SK-N-SH treated with all-trans-retinoic acid at 6 μM for 48 hours (cell line): ENCODE results near the gene PIGL.
"Not testable (repeated sequence)": the region's sequence is repeated elsewhere in the genome, so short reads cannot be mapped to it uniquely, and the experiment has no call there.

ENCODE experiments used
- ATAC-seq: fragments of 200-7000 bp; cut with Tn5 transposase; 3 replicates; pipeline ENCODE4 v1.9.1; 2020; ENCODE audit warnings: mild to moderate bottlenecking, moderate library complexity
- ARNTL ChIP-seq: fragments of 450-650 bp; formaldehyde crosslinking; IDR thresholded peaks from 2 replicates; pipeline ENCODE4 v1.5.0; 2020; ENCODE audit warnings: low read depth, mild to moderate bottlenecking, moderate library complexity, borderline replicate concordance
- CSDC2 ChIP-seq: fragments of 250-450 bp; sonication (Bioruptor Pico); IDR thresholded peaks from 2 replicates; pipeline ENCODE4 v1.5.0; 2020; ENCODE audit warnings: mild to moderate bottlenecking, moderate library complexity
- ESRRG ChIP-seq: fragments of 250-450 bp; sonication (Bioruptor Pico); IDR thresholded peaks from 2 replicates; pipeline ENCODE4 v1.6.1; 2021; ENCODE audit warnings: mild to moderate bottlenecking
- GLIS3 ChIP-seq: fragments of 250-450 bp; sonication (Bioruptor Pico); IDR thresholded peaks from 2 replicates; pipeline ENCODE4 v1.5.0; 2020; ENCODE audit warnings: mild to moderate bottlenecking, moderate library complexity
- ISL1 ChIP-seq: fragments of 250-450 bp; sonication (Bioruptor Pico); IDR thresholded peaks from 2 replicates; pipeline ENCODE4 v2.1.2; 2022; ENCODE audit warnings: mild to moderate bottlenecking, moderate library complexity
- OSR1 ChIP-seq: fragments of 250-450 bp; sonication (Bioruptor Pico); IDR thresholded peaks from 2 replicates; pipeline ENCODE4 v1.8.0; 2022; ENCODE audit warnings: moderate library complexity, mild to moderate bottlenecking, inconsistent platforms
- PPARA ChIP-seq: fragments of 250-450 bp; sonication (Bioruptor Pico); IDR thresholded peaks from 2 replicates; pipeline ENCODE4 v1.5.0; 2020; ENCODE audit warnings: mild to moderate bottlenecking, borderline replicate concordance
- RARB ChIP-seq: fragments of 250-450 bp; sonication (Bioruptor Pico); IDR thresholded peaks from 2 replicates; pipeline ENCODE4 v1.8.0; 2021; ENCODE audit warnings: mild to moderate bottlenecking, moderate library complexity
- TCF4 ChIP-seq: fragments of 250-450 bp; sonication (Bioruptor Pico); IDR thresholded peaks from 2 replicates; pipeline ENCODE4 v1.8.0; 2021; ENCODE audit warnings: mild to moderate bottlenecking, moderate library complexity, borderline replicate concordance
- TOX ChIP-seq: fragments of 250-450 bp; sonication (Bioruptor Pico); IDR thresholded peaks from 2 replicates; pipeline ENCODE4 v1.8.0; 2021; ENCODE audit warnings: mild to moderate bottlenecking, moderate library complexity, borderline replicate concordance
- ZC3H10 ChIP-seq: fragments of 250-450 bp; sonication (Bioruptor Pico); IDR thresholded peaks from 2 replicates; pipeline ENCODE4 v1.5.1; 2021; ENCODE audit warnings: mild to moderate bottlenecking, moderate library complexity
- ZFP3 ChIP-seq: fragments of 250-450 bp; sonication (Bioruptor Pico); IDR thresholded peaks from 2 replicates; pipeline ENCODE4 v1.5.0; 2020; ENCODE audit warnings: mild to moderate bottlenecking, moderate library complexity
- ZFP30 ChIP-seq: fragments of 450-650 bp; formaldehyde crosslinking; IDR thresholded peaks from 2 replicates; pipeline ENCODE4 v1.5.0; 2022; ENCODE audit warnings: mild to moderate bottlenecking, moderate library complexity
- ZNF565 ChIP-seq: fragments of 450-650 bp; formaldehyde crosslinking; conservative IDR thresholded peaks from 2 replicates; pipeline ENCODE4 v1.5.0; 2020; ENCODE audit warnings: low read depth, mild to moderate bottlenecking, moderate library complexity
- ZNF70 ChIP-seq: fragments of 450-650 bp; formaldehyde crosslinking; IDR thresholded peaks from 2 replicates; pipeline ENCODE4 v1.5.0; 2020; ENCODE audit warnings: mild to moderate bottlenecking, moderate library complexity
- ZNF8 ChIP-seq: fragments of 450-650 bp; formaldehyde crosslinking; IDR thresholded peaks from 2 replicates; pipeline ENCODE4 v1.5.0; 2020; ENCODE audit warnings: mild to moderate bottlenecking, moderate library complexity
- TF ChIP-seq, protein P1 (sequence below): fragments of 250-450 bp; sonication (Bioruptor Pico); IDR thresholded peaks from 2 replicates; pipeline ENCODE4 v1.8.0; 2020; ENCODE audit warnings: mild to moderate bottlenecking, moderate library complexity, borderline replicate concordance
- TF ChIP-seq, protein P2 (sequence below): fragments of 250-450 bp; sonication (Bioruptor Pico); IDR thresholded peaks from 2 replicates; pipeline ENCODE4 v1.5.1; 2020; ENCODE audit warnings: low read depth, mild to moderate bottlenecking, moderate library complexity
- TF ChIP-seq, protein P3 (sequence below): fragments of 250-450 bp; sonication (Bioruptor Pico); IDR thresholded peaks from 2 replicates; pipeline ENCODE4 v1.5.0; 2020; ENCODE audit warnings: mild to moderate bottlenecking, moderate library complexity
- TF ChIP-seq, protein P4 (sequence below): fragments of 250-450 bp; sonication (Bioruptor Pico); IDR thresholded peaks from 2 replicates; pipeline ENCODE4 v1.5.1; 2021; ENCODE audit warnings: mild to moderate bottlenecking, moderate library complexity
- TF ChIP-seq, protein P5 (sequence below): fragments of 250-450 bp; sonication (Bioruptor Pico); IDR thresholded peaks from 2 replicates; pipeline ENCODE4 v1.8.0; 2021; ENCODE audit warnings: low read depth, mild to moderate bottlenecking, moderate library complexity, borderline replicate concordance

Gene PIGL

GRCh38 chr17:16294560-16294959, 77.5 kb downstream of the PIGL start (continued):
- TF ChIP-seq, protein P1, sequence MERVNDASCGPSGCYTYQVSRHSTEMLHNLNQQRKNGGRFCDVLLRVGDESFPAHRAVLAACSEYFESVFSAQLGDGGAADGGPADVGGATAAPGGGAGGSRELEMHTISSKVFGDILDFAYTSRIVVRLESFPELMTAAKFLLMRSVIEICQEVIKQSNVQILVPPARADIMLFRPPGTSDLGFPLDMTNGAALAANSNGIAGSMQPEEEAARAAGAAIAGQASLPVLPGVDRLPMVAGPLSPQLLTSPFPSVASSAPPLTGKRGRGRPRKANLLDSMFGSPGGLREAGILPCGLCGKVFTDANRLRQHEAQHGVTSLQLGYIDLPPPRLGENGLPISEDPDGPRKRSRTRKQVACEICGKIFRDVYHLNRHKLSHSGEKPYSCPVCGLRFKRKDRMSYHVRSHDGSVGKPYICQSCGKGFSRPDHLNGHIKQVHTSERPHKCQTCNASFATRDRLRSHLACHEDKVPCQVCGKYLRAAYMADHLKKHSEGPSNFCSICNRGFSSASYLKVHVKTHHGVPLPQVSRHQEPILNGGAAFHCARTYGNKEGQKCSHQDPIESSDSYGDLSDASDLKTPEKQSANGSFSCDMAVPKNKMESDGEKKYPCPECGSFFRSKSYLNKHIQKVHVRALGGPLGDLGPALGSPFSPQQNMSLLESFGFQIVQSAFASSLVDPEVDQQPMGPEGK (CRISPR knock-in tag): no peak
- TF ChIP-seq TCF4 (CRISPR knock-in tag): no peak
- TF ChIP-seq ESRRG (CRISPR knock-in tag): no peak
- no peak for TF ChIP-seq ZNF565

- not testable (repeated sequence) for ATAC-seq
These were observed 79.1 kb downstream of the PIGL start for GRCh38 chr17:16296072-16296471.

GRCh38 chr17:16297367-16298139, 80.5 kb downstream of the PIGL start:
- ATAC-seq: no peak
- TF ChIP-seq CSDC2 (CRISPR knock-in tag) (no peak), RARB (CRISPR knock-in tag) (no peak), ZNF8 (no peak), ISL1 (CRISPR knock-in tag) (no peak), GLIS3 (CRISPR knock-in tag) (no peak), ZFP30 (CRISPR knock-in tag) (no peak), TCF4 (CRISPR knock-in tag) (no peak), OSR1 (no peak), ZNF70 (CRISPR knock-in tag) (no peak), ARNTL (CRISPR knock-in tag) (no peak), PPARA (CRISPR knock-in tag) (no peak), ZFP3 (CRISPR knock-in tag) (no peak), ZNF565 (no peak)
- TF ChIP-seq, protein P2, sequence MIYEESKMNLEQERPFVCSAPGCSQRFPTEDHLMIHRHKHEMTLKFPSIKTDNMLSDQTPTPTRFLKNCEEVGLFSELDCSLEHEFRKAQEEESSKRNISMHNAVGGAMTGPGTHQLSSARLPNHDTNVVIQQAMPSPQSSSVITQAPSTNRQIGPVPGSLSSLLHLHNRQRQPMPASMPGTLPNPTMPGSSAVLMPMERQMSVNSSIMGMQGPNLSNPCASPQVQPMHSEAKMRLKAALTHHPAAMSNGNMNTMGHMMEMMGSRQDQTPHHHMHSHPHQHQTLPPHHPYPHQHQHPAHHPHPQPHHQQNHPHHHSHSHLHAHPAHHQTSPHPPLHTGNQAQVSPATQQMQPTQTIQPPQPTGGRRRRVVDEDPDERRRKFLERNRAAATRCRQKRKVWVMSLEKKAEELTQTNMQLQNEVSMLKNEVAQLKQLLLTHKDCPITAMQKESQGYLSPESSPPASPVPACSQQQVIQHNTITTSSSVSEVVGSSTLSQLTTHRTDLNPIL (CRISPR knock-in tag): no peak

DNA sequence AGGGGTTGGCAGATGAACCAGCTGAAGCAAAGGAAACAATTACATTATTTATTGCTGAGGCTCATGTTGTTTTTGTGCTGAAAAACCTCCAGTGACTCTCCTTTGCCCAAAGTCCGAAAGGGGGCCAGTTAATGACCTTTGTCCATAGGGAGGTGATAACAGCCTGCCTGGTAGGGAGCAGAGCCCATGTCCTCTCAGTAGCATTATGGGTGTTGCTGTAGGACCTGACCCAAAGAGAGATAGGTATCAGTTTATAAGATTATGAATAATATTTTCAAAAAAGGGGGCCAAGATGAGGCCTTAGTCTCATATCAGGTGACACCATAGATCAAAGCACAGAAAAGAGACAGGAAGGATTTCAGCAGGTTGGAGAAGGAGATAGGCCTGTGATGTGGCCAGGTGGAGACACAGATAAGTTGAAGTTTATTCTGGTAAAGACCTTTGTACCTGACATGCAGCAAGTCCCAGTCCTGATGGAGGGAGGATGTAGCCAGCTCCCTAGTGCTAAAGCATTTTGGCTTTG, 81.2 kb downstream of the PIGL start:
- ATAC-seq: no peak
- TF ChIP-seq GLIS3 (CRISPR knock-in tag): no peak

DNA sequence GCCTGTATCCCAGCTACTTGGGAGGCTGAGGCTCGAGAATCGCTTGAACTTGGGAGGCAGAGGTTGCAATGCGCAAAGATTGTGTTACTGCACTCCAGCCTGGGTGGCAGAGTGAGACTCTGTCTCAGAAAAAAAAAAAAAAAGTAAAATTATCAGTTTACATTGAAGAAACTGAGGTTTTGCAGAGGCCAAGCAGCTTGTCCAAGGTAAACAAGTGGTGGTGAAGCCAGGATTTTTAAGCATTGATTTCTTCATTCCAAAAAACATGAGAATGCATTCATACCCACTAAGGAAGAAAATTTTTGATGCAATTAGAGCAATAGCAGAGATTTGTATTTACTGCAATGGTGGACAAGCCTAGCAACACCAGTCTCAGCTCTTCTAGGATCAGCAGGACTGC, 83.5 kb downstream of the PIGL start:
- ATAC-seq: no peak
- TF ChIP-seq ZFP3 (CRISPR knock-in tag): no peak
- TF ChIP-seq, protein P3, sequence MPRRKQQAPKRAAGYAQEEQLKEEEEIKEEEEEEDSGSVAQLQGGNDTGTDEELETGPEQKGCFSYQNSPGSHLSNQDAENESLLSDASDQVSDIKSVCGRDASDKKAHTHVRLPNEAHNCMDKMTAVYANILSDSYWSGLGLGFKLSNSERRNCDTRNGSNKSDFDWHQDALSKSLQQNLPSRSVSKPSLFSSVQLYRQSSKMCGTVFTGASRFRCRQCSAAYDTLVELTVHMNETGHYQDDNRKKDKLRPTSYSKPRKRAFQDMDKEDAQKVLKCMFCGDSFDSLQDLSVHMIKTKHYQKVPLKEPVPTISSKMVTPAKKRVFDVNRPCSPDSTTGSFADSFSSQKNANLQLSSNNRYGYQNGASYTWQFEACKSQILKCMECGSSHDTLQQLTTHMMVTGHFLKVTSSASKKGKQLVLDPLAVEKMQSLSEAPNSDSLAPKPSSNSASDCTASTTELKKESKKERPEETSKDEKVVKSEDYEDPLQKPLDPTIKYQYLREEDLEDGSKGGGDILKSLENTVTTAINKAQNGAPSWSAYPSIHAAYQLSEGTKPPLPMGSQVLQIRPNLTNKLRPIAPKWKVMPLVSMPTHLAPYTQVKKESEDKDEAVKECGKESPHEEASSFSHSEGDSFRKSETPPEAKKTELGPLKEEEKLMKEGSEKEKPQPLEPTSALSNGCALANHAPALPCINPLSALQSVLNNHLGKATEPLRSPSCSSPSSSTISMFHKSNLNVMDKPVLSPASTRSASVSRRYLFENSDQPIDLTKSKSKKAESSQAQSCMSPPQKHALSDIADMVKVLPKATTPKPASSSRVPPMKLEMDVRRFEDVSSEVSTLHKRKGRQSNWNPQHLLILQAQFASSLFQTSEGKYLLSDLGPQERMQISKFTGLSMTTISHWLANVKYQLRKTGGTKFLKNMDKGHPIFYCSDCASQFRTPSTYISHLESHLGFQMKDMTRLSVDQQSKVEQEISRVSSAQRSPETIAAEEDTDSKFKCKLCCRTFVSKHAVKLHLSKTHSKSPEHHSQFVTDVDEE: no peak
- no peak for TF ChIP-seq GLIS3 (CRISPR knock-in tag)
- TF ChIP-seq, protein P4, sequence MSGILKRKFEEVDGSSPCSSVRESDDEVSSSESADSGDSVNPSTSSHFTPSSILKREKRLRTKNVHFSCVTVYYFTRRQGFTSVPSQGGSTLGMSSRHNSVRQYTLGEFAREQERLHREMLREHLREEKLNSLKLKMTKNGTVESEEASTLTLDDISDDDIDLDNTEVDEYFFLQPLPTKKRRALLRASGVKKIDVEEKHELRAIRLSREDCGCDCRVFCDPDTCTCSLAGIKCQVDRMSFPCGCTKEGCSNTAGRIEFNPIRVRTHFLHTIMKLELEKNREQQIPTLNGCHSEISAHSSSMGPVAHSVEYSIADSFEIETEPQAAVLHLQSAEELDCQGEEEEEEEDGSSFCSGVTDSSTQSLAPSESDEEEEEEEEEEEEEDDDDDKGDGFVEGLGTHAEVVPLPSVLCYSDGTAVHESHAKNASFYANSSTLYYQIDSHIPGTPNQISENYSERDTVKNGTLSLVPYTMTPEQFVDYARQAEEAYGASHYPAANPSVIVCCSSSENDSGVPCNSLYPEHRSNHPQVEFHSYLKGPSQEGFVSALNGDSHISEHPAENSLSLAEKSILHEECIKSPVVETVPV (CRISPR knock-in tag): no peak
- no peak for TF ChIP-seq ESRRG (CRISPR knock-in tag)
- TF ChIP-seq CSDC2 (CRISPR knock-in tag): no peak
- no peak for TF ChIP-seq OSR1
- TF ChIP-seq ZC3H10: no peak
- no peak for TF ChIP-seq TOX
- TF ChIP-seq ZNF565: no peak
- TF ChIP-seq, protein P1 (CRISPR knock-in tag): no peak
- no peak for TF ChIP-seq ISL1 (CRISPR knock-in tag)
- no peak for TF ChIP-seq ZFP30 (CRISPR knock-in tag)
- TF ChIP-seq PPARA (CRISPR knock-in tag): no peak
- TF ChIP-seq, protein P5, sequence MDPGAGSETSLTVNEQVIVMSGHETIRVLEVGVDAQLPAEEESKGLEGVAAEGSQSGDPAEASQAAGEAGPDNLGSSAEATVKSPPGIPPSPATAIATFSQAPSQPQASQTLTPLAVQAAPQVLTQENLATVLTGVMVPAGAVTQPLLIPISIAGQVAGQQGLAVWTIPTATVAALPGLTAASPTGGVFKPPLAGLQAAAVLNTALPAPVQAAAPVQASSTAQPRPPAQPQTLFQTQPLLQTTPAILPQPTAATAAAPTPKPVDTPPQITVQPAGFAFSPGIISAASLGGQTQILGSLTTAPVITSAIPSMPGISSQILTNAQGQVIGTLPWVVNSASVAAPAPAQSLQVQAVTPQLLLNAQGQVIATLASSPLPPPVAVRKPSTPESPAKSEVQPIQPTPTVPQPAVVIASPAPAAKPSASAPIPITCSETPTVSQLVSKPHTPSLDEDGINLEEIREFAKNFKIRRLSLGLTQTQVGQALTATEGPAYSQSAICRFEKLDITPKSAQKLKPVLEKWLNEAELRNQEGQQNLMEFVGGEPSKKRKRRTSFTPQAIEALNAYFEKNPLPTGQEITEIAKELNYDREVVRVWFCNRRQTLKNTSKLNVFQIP (CRISPR knock-in tag): no peak
- TF ChIP-seq ZNF8: no peak
